Measurements from ENCODE around the gene CELSR2.

The CELSR2 gene

GRCh38 chr1:109262231-109263055 is 13.1 kb downstream of the CELSR2 start:
- CTCF ChIA-PET, result interaction anchor here (0.6 to 4.5 kb wide), 11 partner anchors 8 to 326 kb away, joined by 3 to 42 read pairs (median 4); partner anchors contain the start of genes PSRC1, SARS1 and SORT1
- Histone ChIP-seq H3K4me3 (ENCODE audit: low read depth, low read length) (no peak overlapping the region), H3K27ac (ENCODE audit: extremely low read depth, low read depth, low read length) (no peak overlapping the region), H3K36me3 (ENCODE audit: control insufficient read depth in 2 of 2, insufficient read depth in 1 of 2, low read length in 2 of 2) (peaks cover 0 to 84% of the 10 kb centered on the region in 2 experiments; a peak in 1 of 3 replicates), H3K4me1 (ENCODE audit: control insufficient read depth, insufficient read depth, low read length) (no peaks in the 10 kb centered on the region), H3K9me3 (ENCODE audit: control insufficient read depth, insufficient read depth, low read depth, low read length) (no peaks in the 10 kb centered on the region)
- TF ChIP-seq ZNF292 (tag by site-specific recombination; IDR thresholded peaks at IDR 0.05; ENCODE audit: borderline replicate concordance, low read depth), result no peak
- TF ChIP-seq ZNF157 (tag by site-specific recombination; IDR thresholded peaks at IDR 0.05), result no peak
- no peak for TF ChIP-seq PRDM1 (tag by site-specific recombination; IDR thresholded peaks at IDR 0.05)
- TF ChIP-seq RBAK (tag by site-specific recombination; IDR thresholded peaks at IDR 0.05), result no peak
- no peak for TF ChIP-seq FEZF1 (tag by site-specific recombination; IDR thresholded peaks at IDR 0.05)
- TF ChIP-seq SETDB1 (IDR thresholded peaks at IDR 0.05; ENCODE audit: insufficient read length, low read length), result no peak
- TF ChIP-seq KLF7 (tag by site-specific recombination; IDR thresholded peaks at IDR 0.05; ENCODE audit: borderline replicate concordance), result no peak
- no peak for TF ChIP-seq SALL2 (tag by site-specific recombination; IDR thresholded peaks at IDR 0.05; ENCODE audit: borderline replicate concordance)
- TF ChIP-seq IKZF3 (tag by site-specific recombination; IDR thresholded peaks at IDR 0.05), result no peak
- POLR2A ChIA-PET, result no interaction called here

DNA sequence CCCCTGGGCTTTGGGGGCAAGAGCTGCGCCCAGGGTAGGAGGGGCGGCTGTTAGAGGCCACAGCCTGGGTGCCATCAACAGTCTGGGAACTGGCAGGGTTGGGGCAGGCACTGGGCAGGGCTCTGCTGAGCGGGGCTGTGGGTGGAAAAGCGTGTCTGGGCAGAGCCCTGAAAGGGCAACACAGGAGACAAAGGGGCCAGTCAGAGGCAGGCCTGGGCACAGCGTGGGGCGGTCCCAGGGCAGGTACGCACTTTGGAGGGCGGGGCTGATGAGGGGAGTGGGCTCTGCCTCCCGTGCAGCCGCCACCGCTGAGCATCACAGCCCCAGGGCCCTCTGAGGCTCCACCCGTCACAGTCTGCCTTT is 13.9 kb downstream of the CELSR2 start:
- Histone ChIP-seq H3K4me1 (ENCODE audit: control insufficient read depth, insufficient read depth, low read length) (no peaks in the 10 kb centered on the region), H3K36me3 (ENCODE audit: control insufficient read depth in 2 of 2, insufficient read depth in 1 of 2, low read length in 2 of 2) (peaks cover 0 to 91% of the 10 kb centered on the region in 2 experiments; a peak in 1 of 3 replicates), H3K9me3 (ENCODE audit: control insufficient read depth, insufficient read depth, low read depth, low read length) (no peaks in the 10 kb centered on the region), H3K27ac (ENCODE audit: extremely low read depth, low read depth, low read length) (no peak overlapping the region), H3K4me3 (ENCODE audit: low read depth, low read length) (no peak overlapping the region)
- ChIA-PET POLR2A (no interaction called here), CTCF (interaction anchor here (0.6 to 4.5 kb wide), 14 partner anchors 9 to 327 kb away, joined by 3 to 42 read pairs (median 4); partner anchors contain the start of genes PSRC1, SARS1 and SORT1)
- TF ChIP-seq ZFHX2 (tag by site-specific recombination; conservative IDR thresholded peaks at IDR 0.05), result 0 out of 2 replicates have a peak, but pooled peaks have one; percentile 7
- no peak for TF ChIP-seq ZNF324 (tag by site-specific recombination; IDR thresholded peaks at IDR 0.05)
- TF ChIP-seq SP2 (tag by site-specific recombination; IDR thresholded peaks at IDR 0.05), result peak; percentile 47
- peak; percentile 64 for TF ChIP-seq KLF1 (tag by site-specific recombination; IDR thresholded peaks at IDR 0.05)
- TF ChIP-seq ZSCAN18 (tag by site-specific recombination; IDR thresholded peaks at IDR 0.05), result no peak
- 0 out of 2 replicates have a peak, but pooled peaks have one; percentile 19 for TF ChIP-seq GLIS2 (tag by site-specific recombination; IDR thresholded peaks at IDR 0.05)

- Histone ChIP-seq H3K36me3 (ENCODE audit: control insufficient read depth in 2 of 2, insufficient read depth in 1 of 2, low read length in 2 of 2) (peaks cover 0 to 91% of the 10 kb centered on the region in 2 experiments; a peak in 1 of 3 replicates), H3K4me3 (ENCODE audit: low read depth, low read length) (no peak overlapping the region), H3K27ac (ENCODE audit: extremely low read depth, low read depth, low read length) (no peak overlapping the region), H3K9me3 (ENCODE audit: control insufficient read depth, insufficient read depth, low read depth, low read length) (no peaks in the 10 kb centered on the region), H3K4me1 (ENCODE audit: control insufficient read depth, insufficient read depth, low read length) (no peaks in the 10 kb centered on the region)
- ChIA-PET POLR2A (no interaction called here), CTCF (interaction anchor here (0.6 to 4.5 kb wide), 19 partner anchors 9 to 227 kb away, joined by 3 to 42 read pairs (median 3); partner anchors contain the start of genes PSRC1, SARS1 and SORT1)
- no peak for TF ChIP-seq ZNF16 (tag by site-specific recombination; IDR thresholded peaks at IDR 0.05; ENCODE audit: low read depth)
- peak; percentile 99 for TF ChIP-seq SCRT2 (tag by site-specific recombination; IDR thresholded peaks at IDR 0.05)
- no peak for TF ChIP-seq ZNF184 (tag by site-specific recombination; IDR thresholded peaks at IDR 0.05)
- TF ChIP-seq ZNF555 (tag by site-specific recombination; conservative IDR thresholded peaks at IDR 0.05), result no peak
- peak; percentile 97 for TF ChIP-seq SCRT1 (tag by site-specific recombination; IDR thresholded peaks at IDR 0.05; ENCODE audit: borderline replicate concordance)
- no peak for TF ChIP-seq ZBTB48 (tag by site-specific recombination; IDR thresholded peaks at IDR 0.05)
- no peak for TF ChIP-seq ZNF843 (tag by site-specific recombination; IDR thresholded peaks at IDR 0.05)
- TF ChIP-seq, protein P1, sequence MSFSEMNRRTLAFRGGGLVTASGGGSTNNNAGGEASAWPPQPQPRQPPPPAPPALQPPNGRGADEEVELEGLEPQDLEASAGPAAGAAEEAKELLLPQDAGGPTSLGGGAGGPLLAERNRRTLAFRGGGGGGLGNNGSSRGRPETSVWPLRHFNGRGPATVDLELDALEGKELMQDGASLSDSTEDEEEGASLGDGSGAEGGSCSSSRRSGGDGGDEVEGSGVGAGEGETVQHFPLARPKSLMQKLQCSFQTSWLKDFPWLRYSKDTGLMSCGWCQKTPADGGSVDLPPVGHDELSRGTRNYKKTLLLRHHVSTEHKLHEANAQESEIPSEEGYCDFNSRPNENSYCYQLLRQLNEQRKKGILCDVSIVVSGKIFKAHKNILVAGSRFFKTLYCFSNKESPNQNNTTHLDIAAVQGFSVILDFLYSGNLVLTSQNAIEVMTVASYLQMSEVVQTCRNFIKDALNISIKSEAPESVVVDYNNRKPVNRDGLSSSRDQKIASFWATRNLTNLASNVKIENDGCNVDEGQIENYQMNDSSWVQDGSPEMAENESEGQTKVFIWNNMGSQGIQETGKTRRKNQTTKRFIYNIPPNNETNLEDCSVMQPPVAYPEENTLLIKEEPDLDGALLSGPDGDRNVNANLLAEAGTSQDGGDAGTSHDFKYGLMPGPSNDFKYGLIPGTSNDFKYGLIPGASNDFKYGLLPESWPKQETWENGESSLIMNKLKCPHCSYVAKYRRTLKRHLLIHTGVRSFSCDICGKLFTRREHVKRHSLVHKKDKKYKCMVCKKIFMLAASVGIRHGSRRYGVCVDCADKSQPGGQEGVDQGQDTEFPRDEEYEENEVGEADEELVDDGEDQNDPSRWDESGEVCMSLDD (tag by site-specific recombination; IDR thresholded peaks at IDR 0.05), result peak; percentile 35; the same call in 1 of the 2 replicates
Measured at GRCh38 chr1:109263597-109264378, 14.4 kb downstream of the CELSR2 start.
